GM18505 (cell line): Measurements from ENCODE around the gene CRY2.
"Not testable (repeated sequence)": the region's sequence is repeated elsewhere in the genome, so short reads cannot be mapped to it uniquely, and the experiment has no call there.

Source experiments
- ATAC-seq: cut with Tn5 transposase; IDR thresholded peaks from one replicate; pipeline ENCODE4 v1.9.1; 2021; ENCODE audit not compliant: unreplicated experiment
- POLR2A ChIP-seq: IDR thresholded peaks from 4 replicates; pipeline ENCODE4 v1.6.1; 2011; ENCODE audit warnings: borderline replicate concordance; ENCODE audit not compliant: insufficient read depth, insufficient read length; ENCODE audit errors: extremely low read depth

CRY2 gene

GRCh38 chr11:45806937-45807791 lies 40.1 kb upstream of the CRY2 start:
- no peak for ATAC-seq
- TF ChIP-seq POLR2A: no peak

- no peak for ATAC-seq
- TF ChIP-seq POLR2A: no peak
Measured at GRCh38 chr11:45807792-45808238, 39.5 kb upstream of the CRY2 start.

GRCh38 chr11:45808427-45808826 lies 38.8 kb upstream of the CRY2 start:
- not testable (repeated sequence) for ATAC-seq

GRCh38 chr11:45809456-45810395 lies 37.5 kb upstream of the CRY2 start:
- ATAC-seq: no peak

GRCh38 chr11:45810431-45811108 lies 36.7 kb upstream of the CRY2 start:
- ATAC-seq: no peak
- no peak for TF ChIP-seq POLR2A

More at GRCh38 chr11:45809456-45810395, 37.5 kb upstream of the CRY2 start:
- no peak for TF ChIP-seq POLR2A

- TF ChIP-seq POLR2A: no peak
- ATAC-seq: no peak
Measured at GRCh38 chr11:45811109-45811435, 36.2 kb upstream of the CRY2 start.

GRCh38 chr11:45811571-45812290 lies 35.5 kb upstream of the CRY2 start:
- TF ChIP-seq POLR2A: no peak
- no peak for ATAC-seq

GRCh38 chr11:45812581-45813548 lies 34.4 kb upstream of the CRY2 start:
- TF ChIP-seq POLR2A: no peak

GRCh38 chr11:45815747-45816146 lies 31.5 kb upstream of the CRY2 start:
- no peak for ATAC-seq
- no peak for TF ChIP-seq POLR2A

More at GRCh38 chr11:45812581-45813548, 34.4 kb upstream of the CRY2 start:
- ATAC-seq: no peak

- TF ChIP-seq POLR2A: no peak
- ATAC-seq: no peak
Measured at GRCh38 chr11:45816614-45817013, 30.7 kb upstream of the CRY2 start.

GRCh38 chr11:45817191-45817590 lies 30.1 kb upstream of the CRY2 start:
- no peak for TF ChIP-seq POLR2A
- ATAC-seq: no peak
